ENCODE data around the gene OR2J2. TPM values are rescaled to one million over a fixed set of nuclear protein-coding genes. Genes with fewer than 3 reads are reported as not detected.

Gene OR2J2
- total RNA-seq, 1 donor from 2014 or later, result not detected

DNA sequence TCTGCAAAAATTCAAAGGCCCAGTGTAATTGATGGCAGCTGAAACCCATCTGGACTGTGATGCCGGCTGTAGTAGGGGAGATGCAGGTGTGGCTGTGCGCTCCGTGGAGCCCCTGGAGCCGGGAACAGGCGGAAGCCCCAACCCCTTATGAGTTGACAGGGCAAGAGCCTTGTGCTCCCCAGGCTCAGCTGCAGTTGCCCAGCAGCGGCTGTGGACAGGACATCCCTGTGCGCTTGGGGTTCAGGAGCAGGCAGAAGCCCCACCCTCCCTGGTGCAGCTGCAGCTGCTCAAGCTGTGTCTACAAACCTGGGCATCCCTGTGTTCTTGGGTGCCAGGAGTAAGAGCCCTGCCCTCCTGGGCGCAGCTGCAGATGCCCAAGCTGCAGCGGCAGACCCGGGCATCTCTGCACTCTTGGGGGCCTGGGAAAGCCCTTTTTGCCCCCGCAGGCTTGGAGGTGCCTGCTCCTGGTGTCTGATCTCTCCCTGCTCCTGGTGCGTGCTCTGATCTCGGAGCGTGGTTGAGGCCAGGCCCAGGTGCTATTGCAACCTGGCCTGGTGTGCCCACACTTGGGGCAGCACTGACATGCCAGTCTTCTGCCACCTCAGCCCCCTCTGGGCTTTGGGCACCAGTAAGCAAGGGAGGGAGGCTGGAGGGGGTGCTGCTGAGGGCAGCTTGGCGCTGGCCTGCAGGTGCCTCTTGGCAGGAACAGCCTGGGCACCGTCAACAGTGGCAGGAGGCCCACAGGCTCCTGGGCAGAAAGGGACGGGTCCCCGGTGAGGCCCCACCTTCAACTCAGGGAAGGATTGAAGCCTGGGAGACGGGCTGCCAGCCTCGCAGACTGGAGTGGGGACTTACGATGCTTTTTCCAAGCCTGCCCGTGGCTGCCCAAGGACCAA is 30.3 kb downstream of the OR2J2 start:
- no peak overlapping the region for H3K4me3 ChIP-seq (ENCODE audit: insufficient read depth, low read depth, low read length)
- H3K27ac ChIP-seq (ENCODE audit: low read depth, low read length), result no peak overlapping the region
- peaks cover 7% of the 10 kb centered on the region for H3K9me3 ChIP-seq (ENCODE audit: insufficient read depth, low read depth, low read length)
- no peaks in the 10 kb centered on the region for H3K79me2 ChIP-seq (ENCODE audit: insufficient read depth, low read length)
- no peaks in the 10 kb centered on the region for H3K9me3 Mint-ChIP-seq (ENCODE audit: unreplicated experiment)
- H3K27me3 Mint-ChIP-seq (ENCODE audit: low read depth, unreplicated experiment), result peaks cover 7% of the 10 kb centered on the region
- no peaks in the 10 kb centered on the region for H3K36me3 Mint-ChIP-seq (ENCODE audit: low read depth, unreplicated experiment)
- no peaks in the 10 kb centered on the region for H3K36me3 ChIP-seq (ENCODE audit: insufficient read depth, low read length)
- no peak overlapping the region for H3K9ac ChIP-seq (ENCODE audit: low read length)
- H3K4me2 ChIP-seq (ENCODE audit: low read length), result no peak overlapping the region
- DNase-seq (ENCODE audit: low read depth) (no peak), FAIRE-seq (no peak)
- no peaks in the 10 kb centered on the region for H3K27me3 ChIP-seq (ENCODE audit: insufficient read depth, low read length)
- no peak overlapping the region for H3K4me3 Mint-ChIP-seq (ENCODE audit: unreplicated experiment)
- H4K20me1 ChIP-seq (ENCODE audit: insufficient read depth, low read length), result no peaks in the 10 kb centered on the region
- TF ChIP-seq CTCF (IDR thresholded peaks at IDR 0.05; ENCODE audit: insufficient read depth, low read depth, low read length), result no peak
- TF ChIP-seq EZH2 (IDR thresholded peaks at IDR 0.05; ENCODE audit: insufficient read depth, low read length), result no peak
- no peaks in the 10 kb centered on the region for H3K4me1 ChIP-seq (ENCODE audit: insufficient read depth, low read length)
- no peak overlapping the region for H3K27ac Mint-ChIP-seq (ENCODE audit: unreplicated experiment)
- no peaks in the 10 kb centered on the region for H3K4me1 Mint-ChIP-seq (ENCODE audit: low read depth, unreplicated experiment)
- H2AFZ ChIP-seq (ENCODE audit: low read depth, low read length), result no peak overlapping the region

GRCh38 chr6:29201966-29202365 is 31.3 kb downstream of the OR2J2 start:
- H3K4me2 ChIP-seq (ENCODE audit: low read length), result no peak overlapping the region
- no peaks in the 10 kb centered on the region for H4K20me1 ChIP-seq (ENCODE audit: insufficient read depth, low read length)
- FAIRE-seq (no peak), DNase-seq (ENCODE audit: low read depth) (no peak)
- Mint-ChIP-seq H3K9me3 (ENCODE audit: unreplicated experiment) (no peaks in the 10 kb centered on the region), H3K27ac (ENCODE audit: unreplicated experiment) (no peak overlapping the region), H3K4me1 (ENCODE audit: low read depth, unreplicated experiment) (no peaks in the 10 kb centered on the region), H3K36me3 (ENCODE audit: low read depth, unreplicated experiment) (no peaks in the 10 kb centered on the region), H3K27me3 (ENCODE audit: low read depth, unreplicated experiment) (peaks cover 7% of the 10 kb centered on the region), H3K4me3 (ENCODE audit: unreplicated experiment) (no peak overlapping the region)
- H3K27ac ChIP-seq (ENCODE audit: low read depth, low read length), result no peak overlapping the region
- TF ChIP-seq EZH2 (IDR thresholded peaks at IDR 0.05; ENCODE audit: insufficient read depth, low read length), result no peak
- TF ChIP-seq CTCF (IDR thresholded peaks at IDR 0.05; ENCODE audit: insufficient read depth, low read depth, low read length), result no peak
- H3K36me3 ChIP-seq (ENCODE audit: insufficient read depth, low read length), result no peaks in the 10 kb centered on the region
- no peaks in the 10 kb centered on the region for H3K79me2 ChIP-seq (ENCODE audit: insufficient read depth, low read length)
- peaks cover 7% of the 10 kb centered on the region for H3K9me3 ChIP-seq (ENCODE audit: insufficient read depth, low read depth, low read length)
- no peak overlapping the region for H3K4me3 ChIP-seq (ENCODE audit: insufficient read depth, low read depth, low read length)
- no peak overlapping the region for H3K9ac ChIP-seq (ENCODE audit: low read length)
- no peak overlapping the region for H2AFZ ChIP-seq (ENCODE audit: low read depth, low read length)
- H3K4me1 ChIP-seq (ENCODE audit: insufficient read depth, low read length), result no peaks in the 10 kb centered on the region
- H3K27me3 ChIP-seq (ENCODE audit: insufficient read depth, low read length), result no peaks in the 10 kb centered on the region

DNA sequence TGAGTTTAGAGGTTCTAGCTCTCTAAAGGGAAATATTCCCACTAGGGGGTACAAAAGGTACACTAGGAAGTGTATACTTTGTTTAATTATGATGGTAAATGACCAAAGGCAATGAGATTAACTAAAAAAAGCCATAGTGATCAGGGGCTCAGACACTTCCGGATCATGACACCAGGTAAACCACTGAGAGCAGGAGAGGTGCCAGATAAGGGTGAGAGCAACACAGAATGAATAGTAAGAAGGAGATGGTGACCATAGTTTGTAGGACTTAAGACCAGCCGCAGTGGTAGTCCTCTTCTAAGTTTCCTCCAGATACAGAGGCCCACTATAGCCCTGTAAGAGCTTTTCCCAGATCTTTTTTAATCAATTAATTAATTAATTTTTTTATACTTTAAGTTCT is 40.8 kb downstream of the OR2J2 start:
- peaks cover 3% of the 10 kb centered on the region for H3K27me3 Mint-ChIP-seq (ENCODE audit: low read depth, unreplicated experiment)
- H3K27ac Mint-ChIP-seq (ENCODE audit: unreplicated experiment), result no peak overlapping the region
- H3K4me2 ChIP-seq (ENCODE audit: low read length), result no peak overlapping the region
- TF ChIP-seq EZH2 (IDR thresholded peaks at IDR 0.05; ENCODE audit: insufficient read depth, low read length) (no peak), CTCF (IDR thresholded peaks at IDR 0.05; ENCODE audit: insufficient read depth, low read depth, low read length) (no peak)
- no peaks in the 10 kb centered on the region for H3K4me1 ChIP-seq (ENCODE audit: insufficient read depth, low read length)
- no peaks in the 10 kb centered on the region for H3K36me3 Mint-ChIP-seq (ENCODE audit: low read depth, unreplicated experiment)
- peaks cover 8% of the 10 kb centered on the region for H3K4me1 Mint-ChIP-seq (ENCODE audit: low read depth, unreplicated experiment)
- H3K27ac ChIP-seq (ENCODE audit: low read depth, low read length), result no peak overlapping the region
- no peak overlapping the region for H3K9ac ChIP-seq (ENCODE audit: low read length)
- H4K20me1 ChIP-seq (ENCODE audit: insufficient read depth, low read length), result no peaks in the 10 kb centered on the region
- no peak overlapping the region for H3K4me3 Mint-ChIP-seq (ENCODE audit: unreplicated experiment)
- H3K9me3 Mint-ChIP-seq (ENCODE audit: unreplicated experiment), result no peaks in the 10 kb centered on the region
- no peaks in the 10 kb centered on the region for H3K27me3 ChIP-seq (ENCODE audit: insufficient read depth, low read length)
- H3K9me3 ChIP-seq (ENCODE audit: insufficient read depth, low read depth, low read length), result no peaks in the 10 kb centered on the region
- no peak overlapping the region for H2AFZ ChIP-seq (ENCODE audit: low read depth, low read length)
- FAIRE-seq, result no peak
- no peaks in the 10 kb centered on the region for H3K79me2 ChIP-seq (ENCODE audit: insufficient read depth, low read length)
- H3K36me3 ChIP-seq (ENCODE audit: insufficient read depth, low read length), result no peaks in the 10 kb centered on the region
- DNase-seq (ENCODE audit: low read depth), result no peak
- no peak overlapping the region for H3K4me3 ChIP-seq (ENCODE audit: insufficient read depth, low read depth, low read length)

Measured in astrocyte (in vitro differentiated cells and primary cell).